Ramos (cell line): ENCODE data around the gene ZNF587B.
"Not testable (repeated sequence)": the region's sequence is repeated elsewhere in the genome, so short reads cannot be mapped to it uniquely, and the experiment has no call there.

Experiments used
- in situ Hi-C: fragments of 300-500 bp; cut with MboI; formaldehyde crosslinking; loops from one replicate; pipeline ENCODE4 v1.14.3; 2022; ENCODE audit warnings: low sequenced_read_pairs; ENCODE audit not compliant: unreplicated experiment

Gene ZNF587B

GRCh38 chr19:57867868-57868492, 37.9 kb downstream of the ZNF587B start:
- in situ Hi-C loops = no loop called here

- in situ Hi-C loops = not testable (repeated sequence)
These were observed 39.6 kb downstream of the ZNF587B start for GRCh38 chr19:57869655-57870054.

GRCh38 chr19:57870225-57870624, 40.1 kb downstream of the ZNF587B start:
- in situ Hi-C loops = no loop called here

- in situ Hi-C loops = no loop called here
These were observed 42.4 kb downstream of the ZNF587B start for GRCh38 chr19:57872450-57872849.

GRCh38 chr19:57873883-57874799, 44.0 kb downstream of the ZNF587B start:
- in situ Hi-C loops = not testable (repeated sequence)

GRCh38 chr19:57886046-57886445, 55.9 kb downstream of the ZNF587B start:
- in situ Hi-C loops = no loop called here

GRCh38 chr19:57887195-57887941, 57.3 kb downstream of the ZNF587B start:
- in situ Hi-C loops = no loop called here

GRCh38 chr19:57888107-57888559, 58.0 kb downstream of the ZNF587B start:
- in situ Hi-C loops = no loop called here

GRCh38 chr19:57888560-57889231, 58.6 kb downstream of the ZNF587B start, which contains the start of gene ZNF814:
Gene ZNF814 (minus strand): TSS chr19:57889037. CDS start chr19:57888802, 235 bp downstream.
- in situ Hi-C loops = no loop called here

- in situ Hi-C loops = not testable (repeated sequence)
These were observed 60.6 kb downstream of the ZNF587B start for GRCh38 chr19:57890706-57891105.
